HG03342 (cell line): ENCODE results near the gene KIF1B.
"Not testable (repeated sequence)": the region's sequence is repeated elsewhere in the genome, so short reads cannot be mapped to it uniquely, and the experiment has no call there.

Experiments used
- ATAC-seq: cut with Tn5 transposase; IDR thresholded peaks from one replicate; pipeline ENCODE4 v1.9.1; 2021; ENCODE audit warnings: mild to moderate bottlenecking, moderate library complexity; ENCODE audit not compliant: unreplicated experiment

KIF1B gene

GRCh38 chr1:10425826-10426534 lies 215.6 kb downstream of the KIF1B start:
- not testable (repeated sequence) for ATAC-seq

- not testable (repeated sequence) for ATAC-seq
Measured at GRCh38 chr1:10426535-10426848, 216.1 kb downstream of the KIF1B start.

- ATAC-seq: no peak
Measured at GRCh38 chr1:10428984-10429383, 218.6 kb downstream of the KIF1B start.

- peak; percentile 10 for ATAC-seq
Measured at GRCh38 chr1:10429868-10430215, 219.5 kb downstream of the KIF1B start.

GRCh38 chr1:10430216-10431069 lies 220.1 kb downstream of the KIF1B start, which contains the start of gene CENPS:
CENPS (plus strand) TSS chr1:10430433; CDS start chr1:10430518, 85 bp downstream.
- peak; percentile 72 for ATAC-seq
